IMR-90 (cell line): ENCODE measurements around the gene GMPR. TPM values are rescaled to one million over a fixed set of nuclear protein-coding genes. Genes with fewer than 3 reads are reported as not detected.

Source experiments
- ATAC-seq: fragments of 200-7000 bp; cut with Tn5 transposase; 2 replicates; pipeline ENCODE4 v1.9.1; 2020; ENCODE audit warnings: low read depth, mild to moderate bottlenecking, moderate library complexity
- BruUV-seq: library from RNA; stranded (reverse); fragments of 400-500 nt; replicated peaks from 2 replicates; lab custom pipeline; 2021; lab: Mats Ljungman, UMichigan
- CTCF ChIA-PET: fragments of 300-600 bp; formaldehyde crosslinking; extraction: SDS; loops from one replicate; lab custom pipeline; 2021; ENCODE audit warnings: antibody characterized with exemption; lab: Yijun Ruan, JAX
- POLR2A ChIA-PET: fragments of 300-600 bp; sonication (Branson Sonifier 250); formaldehyde crosslinking; loops from one replicate; lab custom pipeline; 2022; ENCODE audit warnings: antibody characterized with exemption; ENCODE audit not compliant: unreplicated experiment; lab: Charles Lee
- DNase-seq: peaks from one replicate; pipeline ENCODE4 v3.0.0; 2013
- H2AFZ ChIP-seq: replicated peaks from 2 replicates; pipeline ENCODE3; 2013; ENCODE audit warnings: low read length, mild to moderate bottlenecking; ENCODE audit not compliant: poor library complexity
- H2AK5ac ChIP-seq: 2 replicates; pipeline ENCODE4 v1.6.1; 2013; ENCODE audit warnings: low read depth, low read length, inconsistent platforms
- H2AK9ac ChIP-seq: replicated peaks from 2 replicates; pipeline ENCODE3; 2013; ENCODE audit warnings: mild to moderate bottlenecking, low read depth, low read length, moderate library complexity; ENCODE audit not compliant: poor library complexity
- H2BK120ac ChIP-seq: 2 replicates; pipeline ENCODE4 v1.6.1; 2013; ENCODE audit warnings: low read depth, low read length, inconsistent platforms
- H2BK15ac ChIP-seq: 3 replicates; pipeline ENCODE4 v1.6.1; 2013; ENCODE audit warnings: low read depth, low read length, inconsistent platforms
- H2BK20ac ChIP-seq: 2 replicates; pipeline ENCODE4 v1.6.1; 2013; ENCODE audit warnings: low read depth, mild to moderate bottlenecking, inconsistent platforms, low read length, moderate library complexity
- H2BK5ac ChIP-seq: 2 replicates; pipeline ENCODE4 v1.6.1; 2013; ENCODE audit warnings: mild to moderate bottlenecking, low read depth, low read length, inconsistent platforms; ENCODE audit not compliant: poor library complexity, severe bottlenecking
- H3K14ac ChIP-seq: replicated peaks from 2 replicates; pipeline ENCODE4 v1.6.1; 2013; ENCODE audit warnings: low read depth, low read length, inconsistent platforms
- H3K18ac ChIP-seq: 2 replicates; pipeline ENCODE4 v1.6.1; 2013; ENCODE audit warnings: low read depth, low read length, control low read depth
- H3K23ac ChIP-seq: 2 replicates; pipeline ENCODE4 v1.6.1; 2013; ENCODE audit warnings: low read depth, low read length, inconsistent platforms
- H3K27ac ChIP-seq: 2 replicates; pipeline ENCODE4 v1.5.1; 2013; ENCODE audit warnings: mild to moderate bottlenecking, control low read depth, low read length; ENCODE audit not compliant: insufficient read depth
- H3K27me3 ChIP-seq: 2 replicates; pipeline ENCODE4 v1.6.1; 2013; ENCODE audit warnings: low read length; ENCODE audit not compliant: control insufficient read depth, insufficient read depth
- H3K36me3 ChIP-seq: 2 replicates; pipeline ENCODE4 v1.6.1; 2013; ENCODE audit warnings: low read length, mixed read lengths; ENCODE audit not compliant: control insufficient read depth, insufficient read depth
- H3K4ac ChIP-seq: 2 replicates; pipeline ENCODE4 v1.6.1; 2013; ENCODE audit warnings: low read depth, low read length, inconsistent platforms
- H3K4me1 ChIP-seq: 2 replicates; pipeline ENCODE4 v1.6.1; 2013; ENCODE audit warnings: low read length, mixed read lengths; ENCODE audit not compliant: control insufficient read depth, insufficient read depth
- H3K4me2 ChIP-seq: 2 replicates; pipeline ENCODE4 v1.6.1; 2013; ENCODE audit warnings: low read depth, mild to moderate bottlenecking, control low read depth, low read length, moderate library complexity
- H3K4me3 ChIP-seq: 2 replicates; pipeline ENCODE4 v1.5.1; 2013; ENCODE audit warnings: low read depth, mild to moderate bottlenecking, control low read depth, low read length, moderate library complexity; ENCODE audit not compliant: insufficient read depth
- H3K56ac ChIP-seq: 2 replicates; pipeline ENCODE4 v1.6.1; 2013; ENCODE audit warnings: low read length, inconsistent platforms; ENCODE audit not compliant: insufficient read depth; ENCODE audit errors: extremely low read depth
- H3K79me1 ChIP-seq, 2 experiments: 2 replicates each; pipeline ENCODE4 v1.6.1; 2013; ENCODE audit warnings: low read length in 2 of 2, inconsistent platforms in 1 of 2, low read depth in 1 of 2
- H3K9ac ChIP-seq: 2 replicates; pipeline ENCODE4 v1.6.1; 2013; ENCODE audit warnings: low read depth, low read length, control low read depth
- H3K9me1 ChIP-seq: 2 replicates; pipeline ENCODE4 v1.6.1; 2013; ENCODE audit warnings: low read length, inconsistent platforms; ENCODE audit not compliant: insufficient read depth
- H3K9me3 ChIP-seq: 2 replicates; pipeline ENCODE4 v1.6.1; 2013; ENCODE audit warnings: low read length; ENCODE audit not compliant: control insufficient read depth, insufficient read depth
- H4K20me1 ChIP-seq: 2 replicates; pipeline ENCODE4 v1.6.1; 2013; ENCODE audit warnings: low read length, inconsistent platforms; ENCODE audit not compliant: insufficient read depth
- H4K5ac ChIP-seq: 2 replicates; pipeline ENCODE4 v1.6.1; 2013; ENCODE audit warnings: mild to moderate bottlenecking, low read depth, low read length, control low read depth
- H4K8ac ChIP-seq, 2 experiments: 2 replicates each; pipeline ENCODE4 v1.6.1; 2013; ENCODE audit warnings: low read depth in 2 of 2, low read length in 2 of 2, control low read depth in 1 of 2, inconsistent platforms in 1 of 2
- H4K91ac ChIP-seq: 2 replicates; pipeline ENCODE4 v1.6.1; 2013; ENCODE audit warnings: low read depth, low read length, inconsistent platforms; ENCODE audit not compliant: insufficient read depth
- CEBPB ChIP-seq: IDR thresholded peaks from 2 replicates; pipeline ENCODE4 v1.6.1; 2012; ENCODE audit warnings: low read depth, low read length, improper control_type of control experiment
- FOS ChIP-seq: fragments of 150-350 bp; IDR thresholded peaks from 2 replicates; pipeline ENCODE4 v1.6.1; 2016; ENCODE audit warnings: low read depth, low read length
- NFE2L2 ChIP-seq: fragments of 150-350 bp; IDR thresholded peaks from 2 replicates; pipeline ENCODE4 v1.6.1; 2016; ENCODE audit warnings: low read depth, mild to moderate bottlenecking, low read length
- RCOR1 ChIP-seq: IDR thresholded peaks from 2 replicates; pipeline ENCODE4 v1.6.1; 2012; ENCODE audit warnings: mild to moderate bottlenecking, low read length, improper control_type of control experiment; ENCODE audit not compliant: insufficient replicate concordance
- WGBS, 2 experiments: methylation state at CpG; one replicate each; pipeline versions ENCODE4 v1.1.5 to v1.1.7; 2013; ENCODE audit warnings: missing lambda C conversion rate in 2 of 2; ENCODE audit not compliant: insufficient read length in 1 of 2; ENCODE audit errors: extremely low coverage in 2 of 2; 5-methylcytosine and 5-hydroxymethylcytosine counted together
- dilution Hi-C: fragments of 300-500 bp; cut with HindIII; formaldehyde crosslinking; loops from one replicate; pipeline ENCODE4 v1.14.3; 2018; ENCODE audit warnings: low sequenced_read_pairs; ENCODE audit not compliant: unreplicated experiment
- in situ Hi-C: fragments of 300-500 bp; cut with MboI; formaldehyde crosslinking; loops from 3 replicates; pipeline ENCODE4 v1.14.3; 2019; ENCODE audit warnings: low sequenced_read_pairs, inconsistent platforms, mixed read lengths
- intact Hi-C: fragments of 100-400 bp; cut with micrococcal nuclease; formaldehyde crosslinking; loops from 2 replicates; pipeline ENCODE4 v1.10.0; 2022
- polyA plus RNA-seq, 3 experiments: library from polyadenylated mRNA; depleted of rRNA; stranded (reverse); fragments of >200 nt; gene quantifications; 2 replicates each; pipeline ENCODE4 v1.2.3, GENCODE V29; 2012; ENCODE audit warnings: low replicate concordance in 1 of 3
- total RNA-seq: library from RNA; depleted of rRNA; stranded (reverse); fragments of >200 nt; gene quantifications from 2 replicates; pipeline ENCODE4 v1.2.3, GENCODE V29; 2012

GMPR gene
- total and polyA plus RNA-seq, 2 of the 4 experiments (the other 2 are of a cell fraction), result 6.3 to 8.6 TPM

- peak overlapping the region; percentile 64 for H2BK5ac ChIP-seq
- dilution Hi-C loops (no loop called here), intact Hi-C loops (loop anchor here (5.0 kb wide), 1 partner anchor 1942 kb away; the partner anchor contains the start of gene DEK), in situ Hi-C loops (no loop called here)
- H3K14ac ChIP-seq, result peak overlapping the region; percentile 73
- no peak overlapping the region for H3K4me3 ChIP-seq
- H3K4me2 ChIP-seq, result peak overlapping the region; percentile 91
- ChIA-PET CTCF (interaction anchor here (0.9 kb wide), 1 partner anchor 11 kb away, joined by 3 read pairs; no protein-coding TSS in a partner anchor), POLR2A (interaction anchor here (0.5 kb wide), 1 partner anchor 10 kb away, joined by 3 read pairs; no protein-coding TSS in a partner anchor)
- peak overlapping the region; percentile 26 for H2AK9ac ChIP-seq
- no peak overlapping the region for H3K9ac ChIP-seq
- H3K27me3 ChIP-seq, result no peaks in the 10 kb centered on the region
- H2BK20ac ChIP-seq, result peak overlapping the region; percentile 41
- H4K91ac ChIP-seq, result peak overlapping the region; percentile 39
- peak overlapping the region in 1 of 2 experiments; percentile 87; a peak in 1 of 4 replicates for H4K8ac ChIP-seq
- no TSS peak for BruUV-seq
- H3K27ac ChIP-seq, result peak overlapping the region; percentile 65
- peak overlapping the region; percentile 37; the same call in 1 of the 3 replicates for H2BK15ac ChIP-seq
- peaks cover 26% of the 10 kb centered on the region for H3K9me1 ChIP-seq
- WGBS, 2 experiments, result 90% methylated on average over 4 of the region's 21 CpGs; no CpG with 5 or more reads in 1 of the 2 experiments
- TF ChIP-seq RCOR1, result no peak
- TF ChIP-seq FOS, result 0 out of 2 replicates have a peak, but pooled peaks have one; percentile 35
- no peak for TF ChIP-seq NFE2L2
- peak; percentile 95 for TF ChIP-seq CEBPB
- no peak overlapping the region for H4K5ac ChIP-seq
- peaks cover 34% of the 10 kb centered on the region for H4K20me1 ChIP-seq
- H3K18ac ChIP-seq, result peak overlapping the region; percentile 28; the same call in 1 of the 2 replicates
- no peak overlapping the region for H3K56ac ChIP-seq
- H3K4me1 ChIP-seq, result peaks cover 24% of the 10 kb centered on the region
- DNase-seq, result peak; percentile 91
- H3K79me1 ChIP-seq, result peaks cover 4 to 29% of the 10 kb centered on the region in 2 experiments; a peak in 2 of 4 replicates
- peak overlapping the region; percentile 72 for H2AK5ac ChIP-seq
- H3K9me3 ChIP-seq, result no peaks in the 10 kb centered on the region
- no peaks in the 10 kb centered on the region for H3K36me3 ChIP-seq
- peak; percentile 24; the same call in 1 of the 2 replicates for ATAC-seq
- H2BK120ac ChIP-seq, result peak overlapping the region; percentile 58
- H3K23ac ChIP-seq, result peak overlapping the region; percentile 88
- peak overlapping the region; percentile 68 for H3K4ac ChIP-seq
- peak overlapping the region; percentile 60 for H2AFZ ChIP-seq
These were observed 82.3 kb downstream of the GMPR start for GRCh38 chr6:16320533-16321340.
